Stimulated activated memory B cell treated with anti-CD40 and anti-IgM and Interleukin-4, amounts not matched to agents 10 μg/mL and 1 μg/mL and 100 μg/mL, for 72 hours (primary cell): Measurements from ENCODE around the gene LYL1.
A peak's percentile ranks its signal among the peaks of the same experiment; 100 is the strongest.
"Not testable (repeated sequence)": the region's sequence is repeated elsewhere in the genome, so short reads cannot be mapped to it uniquely, and the experiment has no call there.

Experiments
- ATAC-seq: fragments of 150-1000 bp; cut with Tn5 transposase; 2 replicates; pipeline ENCODE4 v1.10.0; 2021
- H3K27ac Mint-ChIP-seq: one replicate; pipeline ENCODE4 v1.8.0; 2022; ENCODE audit warnings: mild to moderate bottlenecking, mixed read lengths
- H3K27me3 Mint-ChIP-seq: one replicate; pipeline ENCODE4 v1.8.0; 2022; ENCODE audit warnings: mixed read lengths
- H3K36me3 Mint-ChIP-seq: one replicate; pipeline ENCODE4 v1.8.0; 2022; ENCODE audit warnings: mixed read lengths
- H3K4me1 Mint-ChIP-seq: one replicate; pipeline ENCODE4 v1.8.0; 2022; ENCODE audit warnings: mixed read lengths
- H3K4me3 Mint-ChIP-seq: one replicate; pipeline ENCODE4 v1.8.0; 2022; ENCODE audit warnings: mild to moderate bottlenecking, moderate library complexity, mixed read lengths
- H3K9me3 Mint-ChIP-seq: one replicate; pipeline ENCODE4 v1.8.0; 2022; ENCODE audit warnings: mixed read lengths

The LYL1 gene

GRCh38 chr19:13102666-13103580 is at the start of gene LYL1:
Gene LYL1 (minus strand): TSS chr19:13102858. CDS start chr19:13101171, 1,687 bp downstream.
- H3K4me3 Mint-ChIP-seq, result peak within 1 kb of the TSS; percentile 88
- peak within 1 kb of the TSS; percentile 92 for H3K27ac Mint-ChIP-seq
- H3K9me3 Mint-ChIP-seq, result no peaks in the 10 kb centered on the region
- peak; percentile 80 for ATAC-seq
- H3K27me3 Mint-ChIP-seq, result no peaks in the 10 kb centered on the region
- H3K36me3 Mint-ChIP-seq, result peaks cover 24% of the 10 kb centered on the region
- peaks cover 87% of the 10 kb centered on the region for H3K4me1 Mint-ChIP-seq

- Mint-ChIP-seq H3K4me1 (peaks cover 40% of the 10 kb centered on the region), H3K27ac (peak overlapping the region; percentile 92), H3K27me3 (no peaks in the 10 kb centered on the region), H3K9me3 (no peaks in the 10 kb centered on the region), H3K4me3 (peak overlapping the region; percentile 95), H3K36me3 (peaks cover 24% of the 10 kb centered on the region)
- peak; percentile 63 for ATAC-seq
These were observed 49.1 kb upstream of the LYL1 start for GRCh38 chr19:13151605-13152355.

DNA sequence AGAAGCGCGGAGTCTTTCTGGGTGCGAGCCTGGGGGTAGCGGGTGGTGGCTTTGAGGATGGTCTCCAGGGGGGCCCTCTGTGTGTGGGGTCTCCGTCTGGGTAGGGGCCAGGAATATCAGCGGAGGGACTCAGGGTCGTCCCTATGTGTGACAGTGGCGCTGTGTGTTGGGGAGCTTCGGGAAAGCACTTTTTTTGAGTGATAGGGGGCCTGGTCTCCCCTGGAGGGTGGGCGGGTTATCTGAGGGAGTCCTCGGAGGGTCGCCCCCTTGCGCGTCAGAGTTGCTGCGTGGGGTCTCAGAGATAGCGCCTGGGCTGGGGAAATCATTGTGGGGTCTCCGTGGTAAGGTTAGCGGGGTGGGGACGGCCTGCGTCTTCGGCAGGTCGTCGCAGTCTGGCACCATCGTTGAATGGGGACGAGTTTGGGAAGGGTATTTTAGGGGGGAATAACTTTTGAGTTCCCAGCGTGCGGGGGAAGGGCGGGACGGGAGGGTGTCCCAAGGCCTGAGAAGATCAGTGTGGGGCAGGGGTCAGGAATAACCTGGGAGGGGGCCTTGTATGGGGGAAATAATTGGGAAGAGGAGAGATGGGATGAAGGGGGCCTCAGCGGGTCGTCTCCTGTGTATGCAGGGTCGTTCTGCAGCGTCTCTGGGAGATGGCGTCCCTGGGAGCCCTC is 48.4 kb upstream of the LYL1 start:
- peaks cover 36% of the 10 kb centered on the region for H3K4me1 Mint-ChIP-seq
- ATAC-seq, result no peak

GRCh38 chr19:13150187-13150930 is 47.7 kb upstream of the LYL1 start, which contains the start of the genes IER2 and STX10:
Gene IER2 (plus strand): TSS chr19:13150411. CDS start chr19:13153187, 2,776 bp downstream.
Gene STX10 (minus strand): TSS chr19:13150375. CDS start chr19:13150173, 202 bp downstream.
- H3K27me3 Mint-ChIP-seq, result no peaks in the 10 kb centered on the region
- H3K36me3 Mint-ChIP-seq, result peaks cover 24% of the 10 kb centered on the region
- peak within 1 kb of the TSS; percentile 92 for H3K27ac Mint-ChIP-seq
- no peaks in the 10 kb centered on the region for H3K9me3 Mint-ChIP-seq
- peaks cover 33% of the 10 kb centered on the region for H3K4me1 Mint-ChIP-seq
- peak within 1 kb of the TSS; percentile 95 for H3K4me3 Mint-ChIP-seq
- ATAC-seq, result peak; percentile 75

More for the DNA sequence above, 48.4 kb upstream of the LYL1 start:
- peaks cover 24% of the 10 kb centered on the region for H3K36me3 Mint-ChIP-seq
- peak overlapping the region; percentile 95 for H3K4me3 Mint-ChIP-seq
- peak overlapping the region; percentile 92 for H3K27ac Mint-ChIP-seq
- H3K27me3 Mint-ChIP-seq, result no peaks in the 10 kb centered on the region
- no peaks in the 10 kb centered on the region for H3K9me3 Mint-ChIP-seq

GRCh38 chr19:13149628-13150186 is 47.0 kb upstream of the LYL1 start:
- H3K4me1 Mint-ChIP-seq, result peaks cover 33% of the 10 kb centered on the region
- peak; percentile 18 for ATAC-seq
- peak overlapping the region; percentile 95 for H3K4me3 Mint-ChIP-seq
- no peaks in the 10 kb centered on the region for H3K27me3 Mint-ChIP-seq
- H3K36me3 Mint-ChIP-seq, result peaks cover 21% of the 10 kb centered on the region
- no peaks in the 10 kb centered on the region for H3K9me3 Mint-ChIP-seq
- H3K27ac Mint-ChIP-seq, result peak overlapping the region; percentile 92

- peak overlapping the region; percentile 92 for H3K27ac Mint-ChIP-seq
These were observed 46.5 kb upstream of the LYL1 start for GRCh38 chr19:13149173-13149627.

DNA sequence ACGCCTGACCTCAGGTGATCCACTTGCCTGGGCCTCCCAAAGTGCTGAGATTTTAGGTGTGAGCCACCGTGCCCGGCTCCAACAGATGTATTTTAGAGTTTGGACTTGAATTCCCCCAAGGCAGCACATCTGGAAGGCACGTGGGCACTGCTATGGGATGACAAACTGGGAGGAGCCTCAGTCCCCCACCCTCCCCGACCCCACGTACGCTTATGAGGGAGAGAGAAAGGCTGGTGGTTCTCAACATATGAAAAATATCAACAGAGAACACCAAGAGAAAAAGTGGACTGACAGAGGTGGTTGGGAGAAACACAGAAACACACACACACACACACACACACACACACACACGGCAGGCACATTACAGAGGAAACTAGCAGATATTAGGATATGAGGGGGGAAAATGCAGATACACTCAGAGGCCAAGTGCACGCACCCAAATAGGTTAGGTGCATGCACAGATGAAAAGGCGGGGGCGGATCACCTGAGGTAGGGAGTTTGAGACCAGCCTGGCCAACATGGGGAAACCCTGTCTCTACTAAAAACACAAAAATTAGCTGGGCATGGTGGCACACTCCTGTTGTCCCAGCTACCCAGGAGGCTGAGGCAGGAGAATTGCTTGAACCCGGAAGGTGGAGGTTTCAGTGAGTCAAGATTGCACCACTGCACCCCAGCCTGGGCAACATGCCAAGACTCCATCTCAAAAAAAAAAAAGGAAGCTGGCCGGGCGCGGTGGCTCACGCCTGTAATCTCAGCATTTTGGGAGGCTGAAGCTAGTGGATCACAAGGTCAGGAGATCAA is 44.3 kb upstream of the LYL1 start:
- no peak overlapping the region for H3K27ac Mint-ChIP-seq
- H3K36me3 Mint-ChIP-seq, result no peaks in the 10 kb centered on the region
- no peak overlapping the region for H3K4me3 Mint-ChIP-seq
- no peaks in the 10 kb centered on the region for H3K9me3 Mint-ChIP-seq
- peaks cover 33% of the 10 kb centered on the region for H3K4me1 Mint-ChIP-seq
- ATAC-seq, result no peak
- H3K27me3 Mint-ChIP-seq, result no peaks in the 10 kb centered on the region

More at GRCh38 chr19:13149173-13149627, 46.5 kb upstream of the LYL1 start:
- not testable (repeated sequence) for H3K27me3 Mint-ChIP-seq, ATAC-seq, H3K9me3 Mint-ChIP-seq
- Mint-ChIP-seq H3K4me3 (peak overlapping the region; percentile 95), H3K4me1 (peaks cover 33% of the 10 kb centered on the region), H3K36me3 (peaks cover 16% of the 10 kb centered on the region)

GRCh38 chr19:13139633-13140311 is 37.1 kb upstream of the LYL1 start:
- Mint-ChIP-seq H3K4me1 (no peaks in the 10 kb centered on the region), H3K9me3 (no peaks in the 10 kb centered on the region), H3K4me3 (no peak overlapping the region), H3K27ac (no peak overlapping the region), H3K27me3 (no peaks in the 10 kb centered on the region), H3K36me3 (peaks cover 32% of the 10 kb centered on the region)
- ATAC-seq, result no peak

GRCh38 chr19:13138916-13139198 is 36.2 kb upstream of the LYL1 start:
- Mint-ChIP-seq H3K4me1 (no peaks in the 10 kb centered on the region), H3K4me3 (no peak overlapping the region), H3K27ac (no peak overlapping the region), H3K36me3 (peaks cover 32% of the 10 kb centered on the region), H3K9me3 (no peaks in the 10 kb centered on the region), H3K27me3 (no peaks in the 10 kb centered on the region)
- no peak for ATAC-seq

GRCh38 chr19:13138171-13138915 is 35.7 kb upstream of the LYL1 start:
- Mint-ChIP-seq H3K27me3 (no peaks in the 10 kb centered on the region), H3K27ac (no peak overlapping the region), H3K36me3 (peaks cover 32% of the 10 kb centered on the region), H3K4me3 (no peak overlapping the region), H3K9me3 (no peaks in the 10 kb centered on the region), H3K4me1 (no peaks in the 10 kb centered on the region)
- ATAC-seq, result no peak

- Mint-ChIP-seq H3K4me3 (no peak overlapping the region), H3K9me3 (no peaks in the 10 kb centered on the region)
- ATAC-seq, result no peak
These were observed 34.7 kb upstream of the LYL1 start for GRCh38 chr19:13137290-13137794.

More at GRCh38 chr19:13137290-13137794, 34.7 kb upstream of the LYL1 start:
- H3K27ac Mint-ChIP-seq, result no peak overlapping the region
- peaks cover 32% of the 10 kb centered on the region for H3K36me3 Mint-ChIP-seq
- H3K27me3 Mint-ChIP-seq, result no peaks in the 10 kb centered on the region
- peaks cover 9% of the 10 kb centered on the region for H3K4me1 Mint-ChIP-seq
